C4-2B (cell line): ENCODE results near the gene SEMA3E.

Source experiments
- H3K27ac ChIP-seq: fragments of 450-650 bp; 2 replicates; pipeline ENCODE4 v1.5.1; 2017
- ZFX ChIP-seq: fragments of 450-650 bp; IDR thresholded peaks from 2 replicates; pipeline ENCODE4 v1.6.1; 2017
- TF ChIP-seq, protein P1 (sequence below): fragments of 450-650 bp; conservative IDR thresholded peaks from 2 replicates; pipeline ENCODE4 v1.5.1; 2017; ENCODE audit warnings: mild to moderate bottlenecking

The SEMA3E gene

DNA sequence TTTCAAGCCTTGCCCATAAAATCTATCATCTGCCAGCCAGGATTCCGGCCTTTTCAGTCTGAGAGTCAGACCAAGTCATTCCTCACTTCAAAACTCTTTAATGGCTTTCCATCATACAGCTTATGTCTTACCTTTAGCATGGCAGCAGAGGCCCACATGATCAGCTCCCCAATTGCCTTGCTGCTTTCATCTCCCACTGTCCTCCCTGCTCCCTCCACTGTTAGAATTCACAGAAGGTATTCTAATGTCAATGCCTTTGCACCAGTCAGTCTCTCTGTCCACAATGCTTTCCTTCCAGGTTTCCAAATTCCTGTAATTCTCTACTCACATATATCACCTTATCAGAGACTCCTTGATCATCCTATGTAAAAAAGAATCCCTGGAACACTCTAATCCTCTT, 37.2 kb downstream of the SEMA3E start:
- TF ChIP-seq ZFX, result no peak
- TF ChIP-seq, protein P1, sequence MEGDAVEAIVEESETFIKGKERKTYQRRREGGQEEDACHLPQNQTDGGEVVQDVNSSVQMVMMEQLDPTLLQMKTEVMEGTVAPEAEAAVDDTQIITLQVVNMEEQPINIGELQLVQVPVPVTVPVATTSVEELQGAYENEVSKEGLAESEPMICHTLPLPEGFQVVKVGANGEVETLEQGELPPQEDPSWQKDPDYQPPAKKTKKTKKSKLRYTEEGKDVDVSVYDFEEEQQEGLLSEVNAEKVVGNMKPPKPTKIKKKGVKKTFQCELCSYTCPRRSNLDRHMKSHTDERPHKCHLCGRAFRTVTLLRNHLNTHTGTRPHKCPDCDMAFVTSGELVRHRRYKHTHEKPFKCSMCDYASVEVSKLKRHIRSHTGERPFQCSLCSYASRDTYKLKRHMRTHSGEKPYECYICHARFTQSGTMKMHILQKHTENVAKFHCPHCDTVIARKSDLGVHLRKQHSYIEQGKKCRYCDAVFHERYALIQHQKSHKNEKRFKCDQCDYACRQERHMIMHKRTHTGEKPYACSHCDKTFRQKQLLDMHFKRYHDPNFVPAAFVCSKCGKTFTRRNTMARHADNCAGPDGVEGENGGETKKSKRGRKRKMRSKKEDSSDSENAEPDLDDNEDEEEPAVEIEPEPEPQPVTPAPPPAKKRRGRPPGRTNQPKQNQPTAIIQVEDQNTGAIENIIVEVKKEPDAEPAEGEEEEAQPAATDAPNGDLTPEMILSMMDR, result no peak
- H3K27ac ChIP-seq, result no peak overlapping the region

DNA sequence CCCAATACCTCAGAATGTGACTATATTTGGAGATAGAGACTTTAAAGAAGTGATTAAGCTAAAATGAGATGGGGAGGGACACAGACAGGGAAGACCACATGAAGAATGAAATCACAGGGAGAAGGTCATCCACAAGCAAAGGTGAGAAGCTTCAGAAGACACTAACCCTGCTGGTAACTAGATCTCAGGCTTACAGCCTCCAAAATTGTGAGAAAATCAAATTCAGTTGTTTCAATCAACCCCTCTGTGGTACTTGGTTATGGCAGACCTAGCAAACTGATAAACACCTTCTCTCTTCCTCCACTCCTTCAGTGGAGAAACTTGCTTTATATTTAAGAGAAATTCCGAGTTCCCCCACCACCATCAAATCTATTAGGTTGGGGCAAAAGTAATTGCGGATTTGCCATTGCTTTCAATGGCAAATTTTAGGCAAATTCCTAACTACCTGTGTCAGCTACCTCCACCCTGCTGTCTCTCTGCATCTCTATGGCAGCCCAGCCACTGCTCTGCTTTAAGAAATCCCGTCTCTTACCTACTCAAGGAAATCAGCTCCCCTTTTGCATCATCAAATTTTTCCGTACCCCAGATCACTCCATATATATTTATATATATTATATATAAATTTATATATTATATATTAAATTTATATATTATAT, 38.2 kb downstream of the SEMA3E start:
- no peak overlapping the region for H3K27ac ChIP-seq
- TF ChIP-seq, protein P1, result no peak
- no peak for TF ChIP-seq ZFX

- H3K27ac ChIP-seq, result no peak overlapping the region
- TF ChIP-seq, protein P1, result no peak
- no peak for TF ChIP-seq ZFX
These were observed 40.2 kb downstream of the SEMA3E start for GRCh38 chr7:83608716-83609115.

- TF ChIP-seq, protein P1, result no peak
- no peak overlapping the region for H3K27ac ChIP-seq
These were observed 45.3 kb downstream of the SEMA3E start for GRCh38 chr7:83603649-83604048.

GRCh38 chr7:83599131-83599530, 49.8 kb downstream of the SEMA3E start:
- TF ChIP-seq, protein P1, result no peak
- no peak for TF ChIP-seq ZFX

DNA sequence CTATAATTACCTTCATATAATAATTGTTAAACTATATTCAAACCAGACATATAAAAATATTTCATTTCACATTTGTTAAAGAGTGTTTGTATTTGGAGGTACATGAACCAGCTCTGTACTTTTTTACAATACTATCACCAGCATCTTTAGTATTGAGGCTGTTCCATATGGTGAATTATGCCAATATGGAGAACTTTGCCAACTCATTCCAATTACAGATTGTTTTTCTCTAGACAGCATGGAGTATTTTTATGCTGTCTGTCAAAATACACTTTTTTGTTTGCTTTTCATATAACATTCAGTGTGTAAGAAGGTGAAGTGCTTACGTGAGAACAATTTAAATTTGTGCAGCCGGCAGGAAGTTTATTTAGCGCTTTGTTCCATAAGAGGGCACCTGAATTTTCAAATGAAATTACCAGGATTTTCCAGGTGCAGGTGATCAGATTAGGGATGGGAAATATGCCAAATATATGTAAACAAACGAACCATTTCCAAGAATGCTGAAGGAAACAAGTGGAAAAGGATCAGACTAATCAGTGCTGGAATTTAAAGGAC, 54.9 kb downstream of the SEMA3E start:
- no peak overlapping the region for H3K27ac ChIP-seq
- no peak for TF ChIP-seq ZFX
- TF ChIP-seq, protein P1, result no peak

More at GRCh38 chr7:83599131-83599530, 49.8 kb downstream of the SEMA3E start:
- no peak overlapping the region for H3K27ac ChIP-seq

DNA sequence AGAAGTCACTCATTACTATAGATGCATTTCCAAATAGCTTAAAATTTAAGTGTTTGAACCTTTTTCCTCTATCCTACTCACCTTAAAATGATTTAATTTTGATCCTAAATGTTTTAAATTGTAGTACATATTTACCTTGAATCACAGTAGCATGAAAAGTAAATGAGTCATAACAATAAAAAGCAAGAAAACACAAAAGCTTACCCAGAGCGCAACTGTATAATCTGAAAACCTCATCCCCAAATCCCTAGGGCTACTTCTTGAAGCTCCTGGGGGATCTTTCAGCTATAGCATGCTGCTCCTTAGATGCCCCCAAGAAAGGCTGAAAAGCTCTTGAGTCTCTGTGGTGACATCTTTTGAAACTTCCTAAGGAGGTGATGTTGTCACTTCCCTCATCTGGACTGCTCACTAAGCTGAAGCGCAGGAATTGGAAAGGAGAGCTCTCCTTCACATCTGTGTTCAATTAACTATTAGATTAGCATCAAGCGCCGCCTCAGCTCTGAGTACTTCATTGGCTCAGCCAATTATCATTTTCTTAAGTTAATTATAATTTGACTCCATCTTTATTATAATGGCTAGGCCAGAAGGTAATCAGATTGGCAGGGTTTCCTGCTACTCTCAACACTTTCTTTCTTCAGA, 60.2 kb downstream of the SEMA3E start:
- H3K27ac ChIP-seq, result no peak overlapping the region

More for the DNA sequence above, 60.2 kb downstream of the SEMA3E start:
- TF ChIP-seq ZFX, result no peak
- TF ChIP-seq, protein P1, result no peak
